Calu3 (cell line): ENCODE results near the gene IGSF11. TPM values are rescaled to one million over a fixed set of nuclear protein-coding genes. Genes with fewer than 3 reads are reported as not detected.

Source experiments
- BruUV-seq: library from RNA; stranded (reverse); fragments of 400-500 nt; replicated peaks from 2 replicates; lab custom pipeline; 2021; lab: Mats Ljungman, UMichigan
- CTCF ChIA-PET: fragments of 300-600 bp; sonication (Branson Sonifier 250); formaldehyde crosslinking; loops from one replicate; lab custom pipeline; 2022; ENCODE audit warnings: antibody characterized with exemption; lab: Charles Lee
- DNase-seq: peaks from one replicate; pipeline ENCODE4 v3.0.0; 2022
- H3K27ac Mint-ChIP-seq: one replicate; pipeline ENCODE4 v1.8.0; 2022; ENCODE audit warnings: mixed read lengths; ENCODE audit not compliant: unreplicated experiment
- H3K27me3 Mint-ChIP-seq: one replicate; pipeline ENCODE4 v1.8.0; 2022; ENCODE audit warnings: mixed read lengths; ENCODE audit not compliant: unreplicated experiment
- H3K36me3 Mint-ChIP-seq: one replicate; pipeline ENCODE4 v1.8.0; 2022; ENCODE audit warnings: mild to moderate bottlenecking, moderate library complexity, mixed read lengths; ENCODE audit not compliant: insufficient read depth, unreplicated experiment
- H3K4me1 Mint-ChIP-seq: one replicate; pipeline ENCODE4 v1.8.0; 2022; ENCODE audit warnings: mild to moderate bottlenecking, low read depth, mixed read lengths; ENCODE audit not compliant: unreplicated experiment
- H3K4me3 Mint-ChIP-seq: one replicate; pipeline ENCODE4 v1.8.0; 2022; ENCODE audit warnings: mild to moderate bottlenecking, low read depth, moderate library complexity, mixed read lengths; ENCODE audit not compliant: unreplicated experiment
- H3K9me3 Mint-ChIP-seq: one replicate; pipeline ENCODE4 v1.8.0; 2022; ENCODE audit warnings: low read depth, mixed read lengths; ENCODE audit not compliant: unreplicated experiment
- CTCF ChIP-seq: fragments of 200-600 bp; IDR thresholded peaks from one replicate; pipeline ENCODE4 v1.8.0; 2022; ENCODE audit warnings: antibody characterized with exemption; ENCODE audit not compliant: unreplicated experiment
- intact Hi-C: fragments of 100-400 bp; cut with micrococcal nuclease; formaldehyde crosslinking; loops from one replicate; pipeline ENCODE4 v1.10.0; 2022; ENCODE audit not compliant: unreplicated experiment
- total RNA-seq: library from RNA; stranded (reverse); gene quantifications from 2 replicates; pipeline ENCODE4 v1.2.3, GENCODE V29; 2022

Gene IGSF11
- total RNA-seq, 1 experiment from 2014 or later, result 0.45 TPM

GRCh38 chr3:118942671-118943070 is 92.0 kb downstream of the IGSF11 start:
- intact Hi-C loops, result no loop called here
- Mint-ChIP-seq H3K4me1 (peaks cover 13% of the 10 kb centered on the region), H3K36me3 (no peaks in the 10 kb centered on the region), H3K9me3 (no peaks in the 10 kb centered on the region), H3K4me3 (no peak overlapping the region), H3K27me3 (no peaks in the 10 kb centered on the region), H3K27ac (no peak overlapping the region)
- CTCF ChIA-PET, result no interaction called here
- BruUV-seq, result no TSS peak
- no peak for DNase-seq
- no peak for TF ChIP-seq CTCF

- H3K36me3 Mint-ChIP-seq, result no peaks in the 10 kb centered on the region
- peaks cover 13% of the 10 kb centered on the region for H3K4me1 Mint-ChIP-seq
- BruUV-seq, result no TSS peak
- CTCF ChIA-PET, result no interaction called here
- intact Hi-C loops, result no loop called here
- H3K4me3 Mint-ChIP-seq, result no peak overlapping the region
- no peaks in the 10 kb centered on the region for H3K9me3 Mint-ChIP-seq
- no peaks in the 10 kb centered on the region for H3K27me3 Mint-ChIP-seq
- H3K27ac Mint-ChIP-seq, result no peak overlapping the region
- no peak for TF ChIP-seq CTCF
- DNase-seq, result no peak
Measured at GRCh38 chr3:118942195-118942594, 92.5 kb downstream of the IGSF11 start.

- CTCF ChIA-PET, result interaction anchor here (0.8 kb wide), 1 partner anchor 1505 kb away, joined by 3 read pairs; no protein-coding TSS in a partner anchor
- intact Hi-C loops, result no loop called here
- H3K9me3 Mint-ChIP-seq, result no peaks in the 10 kb centered on the region
- peaks cover 13% of the 10 kb centered on the region for H3K4me1 Mint-ChIP-seq
- no peak for TF ChIP-seq CTCF
- no peaks in the 10 kb centered on the region for H3K27me3 Mint-ChIP-seq
- no peak overlapping the region for H3K4me3 Mint-ChIP-seq
- DNase-seq, result no peak
- H3K27ac Mint-ChIP-seq, result no peak overlapping the region
- BruUV-seq, result no TSS peak
- no peaks in the 10 kb centered on the region for H3K36me3 Mint-ChIP-seq
Measured at GRCh38 chr3:118941236-118941635, 93.4 kb downstream of the IGSF11 start.

GRCh38 chr3:118938183-118938961 is 96.3 kb downstream of the IGSF11 start:
- TF ChIP-seq CTCF, result no peak
- BruUV-seq, result no TSS peak
- Mint-ChIP-seq H3K27ac (no peak overlapping the region), H3K36me3 (no peaks in the 10 kb centered on the region), H3K27me3 (no peaks in the 10 kb centered on the region), H3K4me1 (peaks cover 13% of the 10 kb centered on the region), H3K4me3 (no peak overlapping the region), H3K9me3 (no peaks in the 10 kb centered on the region)
- no peak for DNase-seq
- CTCF ChIA-PET, result interaction anchor here (1.0 kb wide), 1 partner anchor 15 kb away, joined by 3 read pairs; no protein-coding TSS in a partner anchor
- intact Hi-C loops, result loop anchor here (5.0 kb wide), 1 partner anchor 51 kb away; no protein-coding TSS in a partner anchor
